ENCODE data around the gene DCAF17. TPM values are rescaled to one million over a fixed set of nuclear protein-coding genes. Genes with fewer than 3 reads are reported as not detected.

Gene DCAF17
- total and polyA plus RNA-seq, 12 donors: 2.0 to 10.5 (median 7.4) TPM

- ATAC-seq: no peak
- Histone ChIP-seq H3K27me3 (no peaks in the 10 kb centered on the region), H3K9me3 (peaks cover 0 to 9% (median 0%) of the 10 kb centered on the region in 11 donors), H3K36me3 (peaks cover 0 to 30% (median 0%) of the 10 kb centered on the region in 9 donors), H3K4me1 (no peaks in the 10 kb centered on the region), H3K4me3 (no peak overlapping the region), H3K27ac (no peak overlapping the region)
- intact Hi-C loops (cut with DNase I): no loop called here
- no peak for TF ChIP-seq CTCF (IDR thresholded peaks at IDR 0.05)
- DNase-seq: no peak
- WGBS, 2 donors: 98 to 99% methylated on average over 6 of the region's 6 CpGs
Observed at GRCh38 chr2:171487201-171487600, 53.2 kb downstream of the DCAF17 start.

- no peaks in the 10 kb centered on the region for H3K27me3 ChIP-seq
- peaks cover 0 to 23% (median 0%) of the 10 kb centered on the region in 9 donors for H3K36me3 ChIP-seq
- H3K27ac ChIP-seq: no peak overlapping the region
- DNase-seq: no peak
- intact Hi-C loops (cut with DNase I): no loop called here
- ATAC-seq: no peak
- 73 to 84% methylated on average over 4 of the region's 4 CpGs for WGBS, 2 donors
- peaks cover 0 to 9% (median 0%) of the 10 kb centered on the region in 11 donors for H3K9me3 ChIP-seq
- H3K4me3 ChIP-seq: no peak overlapping the region
- TF ChIP-seq CTCF (IDR thresholded peaks at IDR 0.05): no peak
- no peaks in the 10 kb centered on the region for H3K4me1 ChIP-seq
Observed at GRCh38 chr2:171487803-171488259, 53.8 kb downstream of the DCAF17 start.

GRCh38 chr2:171490577-171490976, 56.6 kb downstream of the DCAF17 start:
- intact Hi-C loops (cut with DNase I): no loop called here

GRCh38 chr2:171491292-171491691, 57.3 kb downstream of the DCAF17 start:
- H3K4me1 ChIP-seq: no peaks in the 10 kb centered on the region
- ATAC-seq (no peak), DNase-seq (no peak)
- H3K27ac ChIP-seq: no peak overlapping the region
- H3K4me3 ChIP-seq: no peak overlapping the region
- no peak for TF ChIP-seq CTCF (IDR thresholded peaks at IDR 0.05)
- intact Hi-C loops (cut with DNase I): no loop called here
- no peaks in the 10 kb centered on the region for H3K27me3 ChIP-seq
- peaks cover 0 to 9% (median 0%) of the 10 kb centered on the region in 11 donors for H3K9me3 ChIP-seq
- no peaks in the 10 kb centered on the region for H3K36me3 ChIP-seq
- 86 to 91% methylated on average over 3 of the region's 3 CpGs for WGBS, 2 donors

More at GRCh38 chr2:171490577-171490976, 56.6 kb downstream of the DCAF17 start:
- Histone ChIP-seq H3K27me3 (no peaks in the 10 kb centered on the region), H3K9me3 (peaks cover 0 to 9% (median 0%) of the 10 kb centered on the region in 11 donors), H3K4me1 (no peaks in the 10 kb centered on the region), H3K36me3 (peaks cover 0 to 1% (median 0%) of the 10 kb centered on the region in 9 donors), H3K4me3 (no peak overlapping the region), H3K27ac (no peak overlapping the region)
- TF ChIP-seq CTCF (IDR thresholded peaks at IDR 0.05): no peak
- DNase-seq (no peak), ATAC-seq (no peak)
- 87 to 93% methylated on average over 2 of the region's 2 CpGs for WGBS, 2 donors
